ENCODE measurements around the gene FLYWCH1.

FLYWCH1 gene

DNA sequence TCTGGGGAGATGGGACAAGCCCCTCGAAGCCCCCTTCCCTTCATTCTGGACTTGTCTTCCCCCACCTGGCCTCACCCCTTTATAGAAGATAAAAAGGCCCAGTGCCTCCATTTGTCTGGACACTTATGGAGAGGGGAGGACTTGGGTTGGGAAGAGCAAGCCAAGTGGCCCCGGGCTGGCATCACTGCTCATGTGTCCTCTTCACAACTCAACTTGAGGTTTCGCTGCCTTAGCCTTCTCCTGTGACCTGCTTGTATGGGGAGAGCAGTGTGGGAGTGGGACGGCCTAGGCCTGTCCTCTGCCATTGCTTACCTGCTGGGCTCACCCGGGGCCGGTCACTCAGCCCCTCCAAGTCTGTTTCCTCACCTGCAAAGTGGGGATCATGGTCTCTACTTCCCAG, 58.8 kb downstream of the FLYWCH1 start:
- no peak for DNase-seq

DNA sequence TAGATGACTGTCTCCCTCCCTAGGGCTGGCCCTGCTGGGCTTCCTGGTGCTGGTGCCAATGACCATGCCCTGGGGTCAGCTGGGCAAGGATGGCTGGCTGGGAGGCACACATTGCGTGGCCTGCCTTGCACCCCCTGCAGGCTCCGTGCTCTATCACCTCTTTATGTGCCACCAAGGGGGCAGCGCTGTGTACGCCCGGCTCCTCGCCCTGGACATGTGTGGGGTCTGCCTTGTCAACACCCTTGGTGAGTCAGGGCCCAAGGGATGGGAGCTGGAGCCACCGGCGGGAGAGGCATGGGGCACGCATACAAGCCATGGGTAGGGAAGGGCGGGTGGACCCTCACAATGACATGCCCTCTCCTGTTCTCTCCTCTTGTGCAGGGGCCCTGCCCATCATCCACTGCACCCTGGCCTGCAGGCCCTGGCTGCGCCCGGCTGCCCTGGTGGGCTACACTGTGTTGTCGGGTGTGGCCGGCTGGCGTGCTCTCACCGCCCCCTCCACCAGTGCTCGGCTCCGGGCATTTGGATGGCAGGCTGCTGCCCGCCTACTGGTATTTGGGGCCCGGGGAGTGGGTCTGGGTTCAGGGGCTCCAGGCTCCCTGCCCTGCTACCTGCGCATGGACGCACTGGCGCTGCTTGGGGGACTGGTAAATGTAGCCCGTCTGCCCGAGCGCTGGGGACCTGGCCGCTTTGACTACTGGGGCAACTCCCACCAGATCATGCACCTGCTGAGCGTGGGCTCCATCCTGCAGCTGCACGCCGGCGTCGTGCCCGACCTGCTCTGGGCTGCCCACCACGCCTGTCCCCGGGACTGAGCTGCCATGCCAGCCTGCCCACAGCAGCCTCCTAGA, 59.6 kb downstream of the FLYWCH1 start:
- no peak for DNase-seq

DNA sequence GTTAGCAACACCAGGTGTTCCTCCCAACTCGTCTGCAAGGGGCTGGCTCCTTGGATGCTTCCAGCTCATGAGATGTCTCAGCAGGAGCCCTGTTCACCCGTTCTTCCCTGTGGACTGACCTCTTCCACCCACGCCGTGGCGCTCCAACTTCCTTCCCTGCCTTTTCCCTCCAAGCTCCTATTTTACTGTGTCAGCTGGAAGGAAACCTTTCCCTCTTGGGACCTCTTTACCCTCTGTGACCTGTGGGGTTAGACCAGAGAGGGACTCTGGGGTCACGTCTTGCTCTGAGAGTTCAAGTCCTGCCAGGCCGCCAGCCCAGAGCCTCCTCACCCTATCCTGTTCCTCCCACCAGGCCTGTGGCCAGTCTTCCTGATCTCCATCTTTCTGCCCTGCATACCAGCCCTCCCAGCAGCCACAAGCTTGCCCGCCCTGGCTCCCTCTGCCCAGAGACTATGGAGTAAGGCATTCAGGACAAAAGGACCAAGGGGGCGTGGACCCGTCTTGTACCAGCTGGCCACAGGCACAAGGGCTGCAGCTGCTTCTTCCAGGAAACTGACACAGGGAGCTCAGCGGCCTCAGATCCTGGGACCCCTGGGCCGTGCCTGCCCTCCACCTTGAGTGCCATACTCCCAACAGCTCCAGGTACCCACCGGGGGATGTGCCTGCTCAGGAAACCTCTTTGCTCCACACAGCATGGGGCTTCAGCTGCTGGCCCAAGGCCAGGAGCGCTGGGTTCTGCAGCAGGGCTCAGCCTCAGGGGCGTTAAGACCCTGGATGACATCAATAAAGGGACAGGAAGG, 60.5 kb downstream of the FLYWCH1 start:
- DNase-seq: no peak

DNA sequence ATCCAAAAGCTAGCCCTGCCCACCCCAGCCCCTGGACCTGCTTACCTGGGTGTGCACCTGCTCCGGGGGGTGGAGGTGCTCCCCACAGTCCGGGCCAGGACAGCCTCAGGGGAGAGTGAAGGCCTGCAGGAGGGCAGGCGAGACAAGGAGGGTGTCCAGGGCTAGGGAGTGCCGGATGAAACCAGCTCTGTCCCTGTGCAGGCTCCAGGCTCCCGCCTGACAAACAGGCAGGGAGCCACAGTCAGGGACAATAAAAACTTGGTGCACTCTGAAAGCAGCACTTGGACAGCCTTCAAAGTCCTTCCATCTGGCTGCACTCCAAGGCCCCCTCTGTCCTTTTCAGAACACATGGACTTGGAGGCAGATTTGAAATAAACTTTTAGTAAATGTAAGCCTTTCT, 61.4 kb downstream of the FLYWCH1 start:
- no peak for DNase-seq

DNA sequence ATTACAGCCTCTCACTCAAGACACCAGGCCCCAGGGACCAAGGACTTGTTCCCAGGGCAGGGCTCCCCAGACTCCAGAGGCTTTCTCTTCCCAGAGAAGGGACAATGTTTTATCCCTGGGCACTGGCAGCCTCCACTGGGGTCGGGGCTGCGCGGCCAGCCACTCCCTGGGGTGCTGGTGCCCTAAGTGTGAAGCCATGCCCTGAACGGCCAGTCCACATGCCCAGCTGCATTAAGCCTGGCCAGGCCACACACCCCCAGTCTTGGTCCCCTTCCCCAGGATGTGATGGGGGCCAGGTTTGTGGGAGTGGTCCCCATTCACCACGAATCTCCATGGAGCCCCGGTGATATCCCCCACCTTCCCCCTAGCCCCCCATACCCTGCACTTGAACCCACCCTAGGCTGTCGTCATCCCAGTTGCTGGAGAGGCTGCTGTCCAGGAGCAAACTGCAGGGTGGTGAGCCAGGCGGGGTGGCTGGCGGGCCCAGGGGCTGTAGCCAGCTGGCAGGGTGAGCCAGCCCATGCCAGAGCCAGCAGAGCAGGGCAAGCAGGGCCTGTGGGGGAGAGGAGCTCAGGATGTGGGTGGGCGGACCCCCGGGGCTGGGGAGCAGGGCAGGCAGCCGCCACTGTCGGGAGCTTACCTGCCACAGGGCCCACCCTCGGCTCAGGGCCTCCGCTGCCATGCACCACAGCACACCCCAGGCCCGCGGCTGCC, 62.0 kb downstream of the FLYWCH1 start:
- no peak for DNase-seq

DNA sequence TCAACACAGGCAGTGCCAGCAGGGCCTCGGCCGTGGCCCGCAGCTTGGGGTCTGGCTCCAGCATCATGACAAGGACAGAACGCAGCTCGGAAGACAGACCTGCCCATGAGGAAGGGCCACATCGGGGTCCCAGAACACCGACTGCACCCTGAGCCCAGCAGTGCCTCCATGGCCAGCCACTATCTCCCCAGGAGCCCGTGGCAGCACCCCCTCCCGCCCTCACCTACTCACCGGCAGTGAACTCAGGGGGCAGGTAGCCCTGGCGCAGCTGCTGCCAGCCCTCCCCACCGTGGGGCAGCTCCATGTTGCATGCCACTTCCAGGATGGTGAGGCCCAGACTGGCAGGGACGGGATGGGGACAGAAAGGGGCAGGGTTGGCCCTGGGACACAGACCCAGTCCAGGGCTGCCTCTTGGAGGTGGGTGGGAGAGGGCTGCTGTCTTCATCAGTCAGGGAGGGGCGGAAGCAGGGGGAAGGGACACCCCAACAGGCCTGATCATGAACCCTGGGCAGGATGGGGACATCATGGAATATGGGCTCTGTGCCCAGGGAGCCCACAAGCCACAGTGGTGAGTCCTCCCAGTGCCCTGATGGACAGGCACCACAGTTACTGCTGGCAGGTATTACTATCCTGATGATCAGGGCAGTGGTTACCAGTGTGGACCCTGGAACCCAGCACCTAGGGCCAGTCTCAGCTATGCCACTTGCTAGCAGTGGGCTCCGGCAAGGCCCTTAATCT, 62.8 kb downstream of the FLYWCH1 start:
- no peak for DNase-seq

DNA sequence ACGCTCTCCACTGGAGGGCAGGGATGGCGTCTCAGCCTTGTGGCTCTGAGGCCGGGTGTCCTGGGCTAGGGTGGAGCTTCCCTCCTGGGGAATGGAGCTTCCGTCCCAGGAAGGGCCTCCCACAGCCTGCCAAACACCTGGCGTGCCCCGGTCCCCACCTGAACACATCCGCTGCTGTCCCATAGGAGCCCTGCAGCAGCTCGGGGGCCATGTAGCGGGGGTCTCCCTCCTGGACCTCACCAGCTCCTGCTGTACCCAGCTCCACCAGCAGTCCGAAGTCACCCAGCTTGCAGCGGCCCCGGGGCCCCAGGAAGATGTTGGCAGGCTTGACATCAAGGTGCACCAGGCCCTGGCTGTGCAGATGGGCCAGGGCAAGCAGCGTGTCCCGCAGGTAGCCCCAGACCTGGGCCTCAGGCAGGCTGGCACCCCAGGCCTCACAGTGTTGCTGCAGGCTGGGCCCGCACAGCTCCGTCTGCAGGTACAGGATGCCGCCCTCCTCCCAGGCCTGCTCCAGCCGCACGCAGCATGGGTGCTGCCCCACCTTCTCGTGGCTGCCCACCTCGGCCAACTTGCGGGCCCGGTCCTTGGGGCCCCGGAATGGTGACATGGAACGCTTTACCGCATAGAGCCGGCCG, 63.5 kb downstream of the FLYWCH1 start:
- no peak for DNase-seq

DNA sequence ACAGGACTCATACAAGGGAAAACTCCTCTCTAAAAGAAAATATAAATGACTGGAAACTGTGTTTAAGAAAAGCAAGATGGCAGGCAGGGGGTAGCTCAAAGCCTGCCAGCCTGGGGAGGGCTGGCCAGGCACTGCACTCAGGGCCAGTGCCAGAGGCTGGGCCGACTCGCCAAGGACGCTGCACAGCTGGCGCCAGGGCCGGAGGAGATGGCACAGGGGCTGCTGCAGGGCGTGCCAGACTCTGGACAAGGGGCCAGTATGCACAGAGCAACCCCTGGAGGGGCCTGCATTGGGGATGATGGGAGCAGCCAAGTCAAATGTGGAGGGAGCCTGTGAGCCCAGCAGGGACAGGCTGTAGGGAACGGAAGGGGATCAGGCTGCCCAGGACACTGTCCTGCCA, 64.5 kb downstream of the FLYWCH1 start:
- DNase-seq: no peak

DNA sequence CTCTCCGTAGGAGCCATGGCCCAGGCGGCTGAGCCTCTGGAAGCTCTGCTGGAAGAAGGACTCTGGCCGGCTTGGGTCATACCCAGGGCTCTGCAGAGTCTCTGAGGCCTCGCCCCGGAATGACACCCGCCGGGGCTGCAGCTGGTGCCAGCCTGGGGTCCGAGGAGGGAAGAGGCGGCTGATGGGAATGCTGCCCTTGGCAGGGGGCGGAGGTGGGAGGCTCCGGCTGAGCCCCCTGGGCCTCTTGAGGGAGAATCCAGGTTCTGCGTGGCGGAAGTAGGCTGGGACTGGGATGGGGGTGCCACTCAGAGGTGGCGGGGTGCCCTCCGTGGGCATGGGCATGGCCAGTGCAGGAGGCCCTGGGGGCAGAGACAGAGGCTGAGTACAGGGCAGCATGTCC, 64.9 kb downstream of the FLYWCH1 start:
- DNase-seq: no peak

DNA sequence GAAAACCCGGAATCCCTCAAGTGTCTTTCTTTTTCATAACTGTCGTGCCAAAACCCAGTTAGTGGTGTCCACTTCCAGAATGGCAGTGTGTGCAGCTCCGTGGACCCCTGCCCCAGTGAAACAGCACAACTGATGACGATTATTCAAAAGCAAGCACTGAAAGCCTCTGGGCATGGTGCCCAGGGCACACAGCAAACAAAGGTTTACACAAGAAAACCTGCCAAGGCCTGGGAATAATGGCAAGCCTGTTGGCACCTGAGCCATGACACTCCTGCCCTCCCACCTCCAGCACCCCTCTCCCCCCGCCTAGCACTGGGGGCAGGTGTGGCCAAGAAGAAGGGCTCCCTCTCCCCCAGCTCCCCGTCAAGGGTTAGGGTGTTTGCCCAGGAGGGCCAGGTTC, 65.7 kb downstream of the FLYWCH1 start:
- DNase-seq: no peak

DNA sequence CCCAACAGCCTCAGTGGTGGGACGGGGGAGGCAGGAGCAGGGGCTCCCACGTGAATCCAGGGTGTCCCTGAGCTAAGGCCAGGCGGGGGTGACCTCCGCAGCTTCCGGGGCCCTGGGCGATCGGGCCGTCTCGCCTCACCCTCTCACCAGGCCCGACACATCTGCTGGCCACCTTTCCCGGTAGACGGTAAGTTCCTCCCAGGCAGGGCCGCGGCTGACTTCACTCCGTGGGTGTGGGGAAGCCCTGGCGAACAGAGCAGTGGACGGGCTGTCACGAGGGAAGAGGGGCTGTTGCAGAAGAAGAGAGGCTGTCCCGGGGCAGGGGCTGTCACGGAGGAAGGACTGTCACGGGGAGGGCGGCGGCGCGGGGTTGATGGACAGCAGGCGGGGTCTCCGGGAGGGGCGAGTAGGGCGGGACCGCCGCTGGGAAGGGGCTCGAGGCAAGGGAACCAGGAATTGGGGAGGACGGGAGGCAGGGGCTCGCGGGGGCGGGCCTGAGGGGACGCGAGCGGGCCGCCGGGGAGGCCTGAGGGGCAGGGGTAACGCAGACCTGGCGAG, 68.0 kb downstream of the FLYWCH1 start:
- peak; percentile 50 for DNase-seq

DNA sequence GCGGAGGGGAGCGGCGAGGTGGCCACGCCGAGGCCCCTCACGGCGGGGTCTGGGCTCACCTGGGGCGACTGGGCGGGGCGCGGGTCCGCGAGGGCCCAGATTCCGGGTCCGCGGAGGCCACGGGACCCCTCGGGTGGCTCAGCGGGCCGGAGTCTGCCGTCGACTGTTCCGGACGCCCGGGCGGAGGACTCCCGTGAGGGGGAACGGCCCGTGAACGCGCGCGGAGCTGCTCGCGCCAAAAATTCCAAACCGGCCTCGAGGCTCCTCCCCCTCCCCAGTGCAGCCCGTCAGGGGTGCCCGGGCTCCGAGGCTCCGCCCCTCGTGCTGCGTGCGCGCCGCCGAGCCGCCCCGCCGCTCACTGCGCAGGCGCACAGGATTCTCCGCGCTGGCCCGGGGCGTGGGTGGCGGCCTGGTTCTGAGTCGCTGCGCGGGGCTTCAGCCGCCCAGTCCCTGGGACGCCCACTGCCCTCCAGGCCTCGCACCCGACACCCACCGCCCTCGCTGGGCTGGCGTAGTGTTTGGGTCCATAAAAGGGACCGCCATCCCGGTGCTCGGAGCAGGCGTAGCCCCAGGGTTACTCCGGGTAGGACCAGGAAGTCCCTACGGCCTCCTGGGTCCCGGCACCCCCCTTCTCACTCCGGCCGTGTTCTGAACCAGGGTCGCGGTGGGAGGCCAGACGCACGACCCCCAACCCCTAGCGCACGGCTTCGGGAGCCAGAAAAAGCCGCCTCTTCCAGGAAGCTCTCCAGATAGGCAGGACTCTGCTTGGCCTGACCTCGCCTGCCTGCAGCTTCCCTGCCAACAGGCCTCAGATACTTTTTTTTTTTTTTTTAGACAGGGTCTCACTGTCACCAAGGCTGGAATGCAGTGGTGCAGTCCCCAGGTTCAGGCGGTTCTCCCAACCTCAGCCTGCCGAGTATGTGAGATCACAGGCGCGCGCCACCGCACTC, 68.8 kb downstream of the FLYWCH1 start, which contains the start of gene PKMYT1:
Gene PKMYT1, minus strand, starts transcription at position 220 of the 950 bp plus-strand sequence. CDS start 789 bp downstream, outside the sequence.
- peak; percentile 97 for DNase-seq

DNA sequence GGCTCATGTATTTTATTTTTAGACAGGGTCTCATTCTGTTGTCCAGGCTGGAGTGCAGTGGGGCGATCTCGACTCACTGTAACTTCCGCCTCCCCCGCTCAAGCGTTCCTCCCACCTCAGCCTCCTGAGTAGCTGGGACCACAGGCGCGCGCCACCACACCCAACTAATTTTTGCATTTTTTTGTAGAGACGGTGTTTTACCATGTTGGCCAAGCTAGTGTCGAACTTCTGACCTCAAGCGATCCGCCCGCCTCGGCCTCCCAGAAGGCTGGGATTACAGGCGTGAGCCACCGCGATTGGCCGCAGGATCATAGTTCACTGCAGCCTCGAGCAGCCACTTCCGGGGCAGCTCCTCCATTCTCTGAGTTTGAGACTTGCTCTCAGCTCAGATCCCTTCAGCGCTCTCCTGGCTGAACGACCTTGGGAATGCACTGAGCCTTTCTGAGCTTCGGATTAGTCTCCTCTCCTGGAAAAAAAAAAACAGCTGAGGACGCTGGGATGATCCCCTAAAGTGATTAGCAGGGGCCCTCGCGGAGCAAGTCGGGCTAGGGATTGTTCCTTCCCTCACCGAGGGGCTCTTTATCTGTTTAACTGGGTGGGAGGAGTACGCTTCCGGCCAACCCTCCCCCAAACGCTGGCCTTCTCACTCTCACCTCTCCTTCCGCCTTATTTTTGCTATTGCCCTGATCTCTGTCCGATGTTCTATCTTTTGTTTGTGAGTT, 69.6 kb downstream of the FLYWCH1 start:
- DNase-seq: no peak

DNA sequence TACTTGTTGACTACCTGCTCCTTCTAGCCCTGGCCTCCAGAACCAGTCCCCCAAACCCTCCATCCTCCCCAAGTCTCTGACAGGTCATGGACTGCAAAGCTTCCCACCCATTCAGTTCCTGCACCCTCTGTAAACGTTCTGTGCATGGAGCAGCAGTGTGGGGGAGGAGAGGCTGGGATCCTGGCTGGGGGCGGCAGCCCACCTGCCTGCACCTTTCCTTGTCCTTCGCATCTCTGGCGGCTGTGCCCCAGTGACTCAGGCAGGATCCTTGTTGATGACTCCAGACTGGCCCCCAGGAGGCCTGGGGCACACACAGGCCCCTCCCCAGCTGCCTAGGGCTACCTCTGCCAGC, 70.1 kb downstream of the FLYWCH1 start:
- no peak for DNase-seq

DNA sequence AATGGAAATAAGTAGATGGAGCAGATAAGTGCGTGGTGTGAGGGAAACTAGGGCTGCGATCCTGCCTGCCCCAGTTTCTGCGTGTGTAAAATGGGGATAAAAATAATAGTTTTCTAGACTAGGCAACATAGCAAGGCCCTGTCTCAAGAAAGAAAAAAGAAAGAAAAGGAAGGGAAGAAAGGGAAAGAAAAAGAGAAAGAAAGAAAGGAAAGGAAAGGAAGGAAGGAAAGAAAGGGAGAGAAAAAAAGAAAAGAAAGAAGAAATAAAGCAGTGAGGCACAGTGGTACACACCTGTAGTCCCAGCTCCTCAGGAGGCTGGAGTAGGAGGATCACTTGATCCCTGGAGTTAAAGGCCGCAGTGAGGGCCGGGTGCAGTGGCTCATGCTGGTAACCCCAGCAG, 70.7 kb downstream of the FLYWCH1 start:
- no peak for DNase-seq

DNA sequence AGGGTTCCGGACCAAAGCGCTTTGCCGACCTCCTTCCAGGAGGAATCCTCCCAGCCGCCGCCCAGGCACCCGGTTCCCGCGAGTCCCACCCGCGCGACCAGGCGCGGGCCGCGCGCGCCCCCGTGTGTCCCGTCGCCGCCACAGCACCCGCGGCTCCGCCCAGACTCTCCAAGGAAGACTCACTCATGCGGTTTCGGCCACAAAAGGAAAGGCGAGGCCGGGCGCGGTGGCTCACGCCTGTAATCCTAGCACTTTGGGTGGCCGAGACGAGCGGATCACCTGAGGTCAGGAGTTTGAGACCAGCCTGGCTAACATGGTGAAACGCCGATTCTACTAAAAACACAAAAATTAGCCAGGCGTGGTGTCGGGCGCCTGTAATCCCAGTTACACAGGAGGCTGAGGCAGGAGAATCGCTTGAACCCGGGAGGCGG, 72.0 kb downstream of the FLYWCH1 start:
- DNase-seq: peak; percentile 89

DNA sequence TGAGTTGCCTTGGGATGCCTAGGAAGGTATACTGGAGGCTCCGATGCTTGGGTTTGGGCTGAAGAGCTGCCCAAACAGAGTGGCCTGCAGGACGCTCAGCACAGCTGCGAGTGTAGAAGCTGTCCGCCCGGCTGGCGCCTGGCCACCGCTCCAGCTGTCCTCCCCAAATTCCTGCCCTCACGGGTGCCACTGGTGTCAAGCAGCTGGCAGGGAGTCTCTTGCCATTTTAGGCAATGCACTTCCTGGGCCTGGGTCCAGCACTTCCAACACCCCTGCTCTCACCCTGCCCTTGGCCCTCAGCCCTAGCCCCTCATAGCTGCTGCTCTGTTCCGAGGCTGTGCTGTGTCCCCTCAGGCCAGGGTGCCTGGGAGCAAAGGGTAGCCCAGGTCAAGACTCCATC, 73.7 kb downstream of the FLYWCH1 start:
- no peak for DNase-seq

DNA sequence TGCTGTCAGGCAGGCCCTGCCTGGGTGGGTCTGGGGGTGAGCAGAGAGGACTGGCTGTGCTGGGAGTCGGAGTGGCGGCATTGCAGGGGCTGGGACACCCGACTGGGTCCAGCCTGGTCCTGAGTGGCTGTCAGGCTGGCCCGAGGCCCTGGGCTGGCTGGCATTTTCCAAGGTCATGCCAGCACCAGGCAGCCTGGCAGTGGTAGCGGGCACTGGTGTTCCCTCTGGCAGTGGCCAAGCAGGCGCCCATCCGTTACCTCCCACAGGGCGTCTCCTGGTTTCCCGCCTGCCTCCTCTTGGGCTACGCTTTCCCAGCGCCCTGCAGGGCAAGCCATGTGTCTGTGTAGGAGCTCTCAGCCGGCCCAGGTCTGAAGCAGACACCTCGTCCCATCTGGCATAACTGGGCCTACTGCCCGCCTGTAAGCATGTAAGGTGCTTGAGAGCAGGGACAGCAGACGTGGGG, 74.2 kb downstream of the FLYWCH1 start:
- DNase-seq: no peak

DNA sequence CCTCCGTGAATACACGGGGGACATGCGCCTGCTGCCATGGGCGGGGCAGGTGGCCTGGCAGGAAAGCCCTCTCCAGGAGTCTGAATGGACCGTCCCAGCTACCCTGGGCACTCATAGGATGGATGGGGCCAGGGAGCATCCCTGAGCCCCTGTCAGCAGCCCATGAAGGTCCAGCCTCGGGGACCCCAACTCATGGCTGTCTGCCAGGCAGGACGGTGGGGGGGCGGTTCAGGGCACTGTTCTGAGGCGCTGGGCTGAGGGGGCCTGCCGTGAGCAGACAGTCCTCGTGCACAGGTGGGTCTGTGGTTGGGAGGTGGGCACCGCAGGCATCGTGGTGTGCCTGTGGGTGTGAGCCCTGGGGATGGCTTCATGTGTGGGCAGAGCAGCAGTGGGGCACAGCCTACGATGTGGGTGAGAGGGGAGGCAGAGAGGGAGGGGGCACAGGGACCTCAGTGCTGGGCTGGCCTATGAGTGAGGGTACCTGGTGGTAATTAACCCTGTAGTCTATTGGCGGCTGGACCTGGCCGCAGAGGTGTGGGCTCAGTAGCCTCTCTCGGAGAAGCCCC, 75.0 kb downstream of the FLYWCH1 start:
- DNase-seq: no peak

DNA sequence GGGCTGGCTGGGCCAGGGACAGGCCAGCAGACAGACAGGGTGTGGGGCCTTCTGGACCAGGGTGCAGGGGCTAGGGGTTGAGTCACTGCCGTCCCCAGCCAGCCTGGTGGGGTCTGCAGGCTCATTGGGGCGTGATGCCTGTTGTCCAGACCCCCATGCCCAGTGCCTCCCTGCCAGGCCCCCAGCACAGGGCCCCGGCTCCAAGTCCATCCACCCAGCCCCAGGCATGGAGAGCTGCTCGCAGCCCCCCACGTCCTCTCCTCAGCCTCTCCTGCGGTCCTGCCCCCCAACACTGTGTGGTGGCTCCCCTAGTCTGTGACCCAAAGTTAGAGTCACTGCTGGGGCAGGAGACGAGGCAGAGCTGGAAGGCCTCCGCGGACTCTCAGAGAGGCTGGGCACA, 75.6 kb downstream of the FLYWCH1 start:
- DNase-seq: no peak
